HepG2 (cell line): ENCODE results near the gene CARMIL1. TPM values are rescaled to one million over a fixed set of nuclear protein-coding genes. Genes with fewer than 3 reads are reported as not detected.

Source experiments
- AHDC1 ChIP-seq: sonication (generic); formaldehyde crosslinking; IDR thresholded peaks from 2 replicates; pipeline ENCODE4 v1.5.1; 2020; ENCODE audit warnings: mild to moderate bottlenecking, missing genetic modification reagents, borderline replicate concordance
- CCAR2 ChIP-seq: fragments of 200-400 bp; formaldehyde crosslinking; optimal IDR thresholded peaks from 2 replicates; pipeline ENCODE3; 2018; ENCODE audit warnings: low read depth, mild to moderate bottlenecking, low read length, moderate library complexity
- DPF2 ChIP-seq: sonication (generic); formaldehyde crosslinking; IDR thresholded peaks from 2 replicates; pipeline ENCODE4 v1.4.0; 2020; ENCODE audit warnings: mild to moderate bottlenecking, low read depth, missing genetic modification reagents, borderline replicate concordance
- ETV5 ChIP-seq: IDR thresholded peaks from 2 replicates; pipeline ENCODE4 v1.6.1; 2018; ENCODE audit warnings: missing biosample characterization, missing genetic modification reagents, inconsistent platforms, borderline replicate concordance
- HDAC2 ChIP-seq: sonication (generic); formaldehyde crosslinking; IDR thresholded peaks from 2 replicates; pipeline ENCODE4 v1.4.0; 2020; ENCODE audit warnings: missing genetic modification reagents
- ISL2 ChIP-seq: sonication (generic); formaldehyde crosslinking; IDR thresholded peaks from 2 replicates; pipeline ENCODE4 v1.5.0; 2020; ENCODE audit warnings: missing genetic modification reagents
- KLF13 ChIP-seq: sonication (generic); formaldehyde crosslinking; IDR thresholded peaks from 2 replicates; pipeline ENCODE4 v1.4.0; 2020; ENCODE audit warnings: mild to moderate bottlenecking, missing genetic modification reagents
- NFATC3 ChIP-seq: sonication (generic); formaldehyde crosslinking; IDR thresholded peaks from 2 replicates; pipeline ENCODE4 v1.5.1; 2020; ENCODE audit warnings: mild to moderate bottlenecking, missing genetic modification reagents
- NR2F6 ChIP-seq, 2 experiments: IDR thresholded peaks; 2 replicates each; pipeline ENCODE4 v1.6.1; 2016; ENCODE audit warnings: antibody characterized with exemption in 1 of 2, mild to moderate bottlenecking in 1 of 2
- ONECUT2 ChIP-seq: sonication (generic); formaldehyde crosslinking; IDR thresholded peaks from 2 replicates; pipeline ENCODE4 v1.4.0; 2020; ENCODE audit warnings: missing genetic modification reagents
- SIN3A ChIP-seq: IDR thresholded peaks from 2 replicates; pipeline ENCODE4 v1.6.1; 2011; ENCODE audit warnings: low read depth, mild to moderate bottlenecking, control low read depth, low read length, borderline replicate concordance
- SIX1 ChIP-seq: sonication (generic); formaldehyde crosslinking; IDR thresholded peaks from 2 replicates; pipeline ENCODE4 v1.4.0; 2020; ENCODE audit warnings: missing genetic modification reagents, borderline replicate concordance
- SKI ChIP-seq: fragments of 450-650 bp; IDR thresholded peaks from one replicate; pipeline ENCODE4 v1.6.1; 2018; ENCODE audit warnings: mild to moderate bottlenecking; ENCODE audit not compliant: partially characterized antibody
- YEATS2 ChIP-seq: sonication (generic); formaldehyde crosslinking; IDR thresholded peaks from 2 replicates; pipeline ENCODE4 v1.4.0; 2020; ENCODE audit warnings: missing genetic modification reagents, borderline replicate concordance
- ZBTB10 ChIP-seq: sonication (generic); formaldehyde crosslinking; IDR thresholded peaks from 2 replicates; pipeline ENCODE4 v1.4.0; 2020; ENCODE audit warnings: missing genetic modification reagents, borderline replicate concordance
- ZBTB8A ChIP-seq: sonication (generic); formaldehyde crosslinking; IDR thresholded peaks from 2 replicates; pipeline ENCODE4 v1.4.0; 2020; ENCODE audit warnings: mild to moderate bottlenecking, low read depth, missing genetic modification reagents, borderline replicate concordance
- ZNF263 ChIP-seq: sonication (generic); formaldehyde crosslinking; IDR thresholded peaks from 2 replicates; pipeline ENCODE4 v1.4.0; 2020; ENCODE audit warnings: missing genetic modification reagents
- ZNF317 ChIP-seq: sonication (generic); formaldehyde crosslinking; IDR thresholded peaks from 2 replicates; pipeline ENCODE4 v1.5.0; 2020; ENCODE audit warnings: mild to moderate bottlenecking, missing genetic modification reagents
- ZNF839 ChIP-seq: sonication (generic); formaldehyde crosslinking; IDR thresholded peaks from 2 replicates; pipeline ENCODE4 v1.4.0; 2020; ENCODE audit warnings: missing genetic modification reagents, mild to moderate bottlenecking, borderline replicate concordance
- ZUFSP ChIP-seq: sonication (generic); formaldehyde crosslinking; IDR thresholded peaks from 2 replicates; pipeline ENCODE4 v1.9.0; 2021; ENCODE audit warnings: missing genetic modification reagents, mild to moderate bottlenecking, borderline replicate concordance
- polyA plus RNA-seq, 8 experiments: library from polyadenylated mRNA; depleted of rRNA in 3 of 8; stranded (reverse) in 7 of 8; unstranded in 1 of 8; fragments of >200 nt; fragmentation: Illumina TruSeq in 4 of 8; extraction: Trizol in 4 of 8; gene quantifications; 2 replicates each; pipeline versions ENCODE4 v1.2.1 to v1.2.3, GENCODE V29; 2011 to 2016; ENCODE audit warnings: low read depth in 4 of 8, missing spikeins in 1 of 8, mixed read lengths in 1 of 8; ENCODE audit not compliant: insufficient read depth in 1 of 8
- total RNA-seq, 5 experiments: library from RNA; depleted of rRNA; stranded (reverse); fragments of >200 nt; fragmentation: Illumina TruSeq; extraction: Trizol; gene quantifications; 2 replicates each; pipeline ENCODE4 v1.2.3, GENCODE V29; 2016; ENCODE audit warnings: low read depth in 1 of 5

CARMIL1 gene
- total and polyA plus RNA-seq, 2 of the 13 experiments (the other 11 are each of a cell fraction or from before 2014, with no cell fraction given), result 1.8 to 2.6 TPM

- no peak; the same call in 1 of the 2 replicates for TF ChIP-seq AHDC1 (CRISPR knock-in tag)
- TF ChIP-seq SKI, result no peak
- no peak for TF ChIP-seq ZBTB10 (CRISPR knock-in tag)
- no peak for TF ChIP-seq HDAC2 (CRISPR knock-in tag)
- no peak for TF ChIP-seq ETV5
- TF ChIP-seq ISL2 (CRISPR knock-in tag), result peak; percentile 56; the same call in 1 of the 2 replicates
- no peak for TF ChIP-seq ZNF263 (CRISPR knock-in tag)
- peak; percentile 47; the same call in 1 of the 2 replicates for TF ChIP-seq NR2F6 (IDR thresholded peaks at IDR 0.05)
- no peak for TF ChIP-seq NR2F6 (CRISPR knock-in tag; IDR thresholded peaks at IDR 0.05)
- no peak for TF ChIP-seq YEATS2 (CRISPR knock-in tag)
- TF ChIP-seq CCAR2, result no peak
- no peak for TF ChIP-seq ZUFSP (CRISPR knock-in tag)
- no peak for TF ChIP-seq DPF2 (CRISPR knock-in tag)
- no peak for TF ChIP-seq ZNF317 (CRISPR knock-in tag)
- TF ChIP-seq SIX1 (CRISPR knock-in tag), result peak; percentile 37; the same call in 1 of the 2 replicates
- no peak for TF ChIP-seq KLF13 (CRISPR knock-in tag)
- no peak for TF ChIP-seq ZBTB8A (CRISPR knock-in tag)
- no peak for TF ChIP-seq ZNF839
- peak; percentile 92 for TF ChIP-seq ONECUT2 (CRISPR knock-in tag)
- TF ChIP-seq SIN3A, result no peak
- no peak for TF ChIP-seq NFATC3 (CRISPR knock-in tag)
Measured at GRCh38 chr6:25661129-25661779, 382.1 kb downstream of the CARMIL1 start (continued).
